Measurements from ENCODE around the gene PCGF3. TPM values are rescaled to one million over a fixed set of nuclear protein-coding genes. Genes with fewer than 3 reads are reported as not detected.
A peak's percentile ranks its signal among the peaks of the same experiment; 100 is the strongest.
"Not testable (repeated sequence)": the region's sequence is repeated elsewhere in the genome, so short reads cannot be mapped to it uniquely, and the experiment has no call there.

PCGF3 gene
- total RNA-seq, 2 donors from 2014 or later: 21.4 to 26.6 TPM

GRCh38 chr4:714087-714486 lies 8.5 kb downstream of the PCGF3 start:
- ATAC-seq (no peak), DNase-seq (no peak)
- intact Hi-C loops (cut with DNase I): loop anchor here in 1 of 2 donors (10.0 kb wide), 1 partner anchor 51 kb away; no protein-coding TSS in a partner anchor

GRCh38 chr4:717601-718320 lies 12.1 kb downstream of the PCGF3 start:
- DNase-seq: no peak
- intact Hi-C loops (cut with DNase I): loop anchor here in 1 of 2 donors (10.0 kb wide), 1 partner anchor 47 kb away; no protein-coding TSS in a partner anchor
- no peak for ATAC-seq

- no peak for ATAC-seq
- no peak for DNase-seq
- intact Hi-C loops (cut with DNase I): loop anchor here in 1 of 2 donors (10.0 kb wide), 1 partner anchor 46 kb away; no protein-coding TSS in a partner anchor
These were observed 12.8 kb downstream of the PCGF3 start for GRCh38 chr4:718460-718859.

- ATAC-seq: no peak
- intact Hi-C loops (cut with DNase I): no loop called here
- no peak for DNase-seq
These were observed 14.7 kb downstream of the PCGF3 start for GRCh38 chr4:720111-720860.

- ATAC-seq (peak; percentile 42 to 56), DNase-seq (peak; percentile 55)
- intact Hi-C loops (cut with DNase I): no loop called here
These were observed 15.9 kb downstream of the PCGF3 start for GRCh38 chr4:721261-722168.

- intact Hi-C loops (cut with DNase I): no loop called here
- no peak for DNase-seq
- ATAC-seq: no peak
These were observed 16.6 kb downstream of the PCGF3 start for GRCh38 chr4:722169-722725.

GRCh38 chr4:722851-723360 lies 17.3 kb downstream of the PCGF3 start:
- intact Hi-C loops (cut with DNase I): no loop called here
- DNase-seq (no peak), ATAC-seq (no peak)

- ATAC-seq (peak in 1 of 2 donors; percentile 32), DNase-seq (no peak)
- intact Hi-C loops (cut with DNase I): no loop called here
These were observed 18.3 kb downstream of the PCGF3 start for GRCh38 chr4:723751-724530.

GRCh38 chr4:725391-726234 lies 20.0 kb downstream of the PCGF3 start:
- ATAC-seq (no peak), DNase-seq (no peak)
- intact Hi-C loops (cut with DNase I): no loop called here

- ATAC-seq: peak; percentile 16 to 18
- intact Hi-C loops (cut with DNase I): no loop called here
- DNase-seq: no peak
These were observed 20.7 kb downstream of the PCGF3 start for GRCh38 chr4:726235-726787.

GRCh38 chr4:726838-727237 lies 21.2 kb downstream of the PCGF3 start:
- ATAC-seq (no peak), DNase-seq (no peak)
- intact Hi-C loops (cut with DNase I): no loop called here

- ATAC-seq: no peak
- intact Hi-C loops (cut with DNase I): no loop called here
These were observed 21.9 kb downstream of the PCGF3 start for GRCh38 chr4:727576-727975.

GRCh38 chr4:729336-730315 lies 24.0 kb downstream of the PCGF3 start:
- no peak for ATAC-seq
- intact Hi-C loops (cut with DNase I): no loop called here
- DNase-seq: no peak

More at GRCh38 chr4:727576-727975, 21.9 kb downstream of the PCGF3 start:
- no peak for DNase-seq

- intact Hi-C loops (cut with DNase I): no loop called here
- DNase-seq: no peak
These were observed 24.9 kb downstream of the PCGF3 start for GRCh38 chr4:730511-730910.

GRCh38 chr4:730946-731904 lies 25.6 kb downstream of the PCGF3 start:
- intact Hi-C loops (cut with DNase I); ATAC-seq; DNase-seq: not testable (repeated sequence)

More at GRCh38 chr4:730511-730910, 24.9 kb downstream of the PCGF3 start:
- no peak for ATAC-seq

Data from left cardiac atrium (tissue), 4 donors.